IMR-90 (cell line): ENCODE measurements around the gene GPR171. TPM values are rescaled to one million over a fixed set of nuclear protein-coding genes. Genes with fewer than 3 reads are reported as not detected.

Experiments
- ATAC-seq: fragments of 200-7000 bp; cut with Tn5 transposase; 2 replicates; pipeline ENCODE4 v1.9.1; 2020; ENCODE audit warnings: low read depth, mild to moderate bottlenecking, moderate library complexity
- BruUV-seq: library from RNA; stranded (reverse); fragments of 400-500 nt; replicated peaks from 2 replicates; lab custom pipeline; 2021; lab: Mats Ljungman, UMichigan
- CTCF ChIA-PET: fragments of 300-600 bp; formaldehyde crosslinking; extraction: SDS; loops from one replicate; lab custom pipeline; 2021; ENCODE audit warnings: antibody characterized with exemption; lab: Yijun Ruan, JAX
- POLR2A ChIA-PET: fragments of 300-600 bp; sonication (Branson Sonifier 250); formaldehyde crosslinking; loops from one replicate; lab custom pipeline; 2022; ENCODE audit warnings: antibody characterized with exemption; ENCODE audit not compliant: unreplicated experiment; lab: Charles Lee
- DNase-seq: peaks from one replicate; pipeline ENCODE4 v3.0.0; 2013
- H2AFZ ChIP-seq: replicated peaks from 2 replicates; pipeline ENCODE3; 2013; ENCODE audit warnings: low read length, mild to moderate bottlenecking; ENCODE audit not compliant: poor library complexity
- H2AK5ac ChIP-seq: 2 replicates; pipeline ENCODE4 v1.6.1; 2013; ENCODE audit warnings: low read depth, low read length, inconsistent platforms
- H2AK9ac ChIP-seq: replicated peaks from 2 replicates; pipeline ENCODE3; 2013; ENCODE audit warnings: mild to moderate bottlenecking, low read depth, low read length, moderate library complexity; ENCODE audit not compliant: poor library complexity
- H2BK120ac ChIP-seq: 2 replicates; pipeline ENCODE4 v1.6.1; 2013; ENCODE audit warnings: low read depth, low read length, inconsistent platforms
- H2BK15ac ChIP-seq: 3 replicates; pipeline ENCODE4 v1.6.1; 2013; ENCODE audit warnings: low read depth, low read length, inconsistent platforms
- H2BK20ac ChIP-seq: 2 replicates; pipeline ENCODE4 v1.6.1; 2013; ENCODE audit warnings: low read depth, mild to moderate bottlenecking, inconsistent platforms, low read length, moderate library complexity
- H2BK5ac ChIP-seq: 2 replicates; pipeline ENCODE4 v1.6.1; 2013; ENCODE audit warnings: mild to moderate bottlenecking, low read depth, low read length, inconsistent platforms; ENCODE audit not compliant: poor library complexity, severe bottlenecking
- H3K14ac ChIP-seq: replicated peaks from 2 replicates; pipeline ENCODE4 v1.6.1; 2013; ENCODE audit warnings: low read depth, low read length, inconsistent platforms
- H3K18ac ChIP-seq: 2 replicates; pipeline ENCODE4 v1.6.1; 2013; ENCODE audit warnings: low read depth, low read length, control low read depth
- H3K23ac ChIP-seq: 2 replicates; pipeline ENCODE4 v1.6.1; 2013; ENCODE audit warnings: low read depth, low read length, inconsistent platforms
- H3K27ac ChIP-seq: 2 replicates; pipeline ENCODE4 v1.5.1; 2013; ENCODE audit warnings: mild to moderate bottlenecking, control low read depth, low read length; ENCODE audit not compliant: insufficient read depth
- H3K27me3 ChIP-seq: 2 replicates; pipeline ENCODE4 v1.6.1; 2013; ENCODE audit warnings: low read length; ENCODE audit not compliant: control insufficient read depth, insufficient read depth
- H3K36me3 ChIP-seq: 2 replicates; pipeline ENCODE4 v1.6.1; 2013; ENCODE audit warnings: low read length, mixed read lengths; ENCODE audit not compliant: control insufficient read depth, insufficient read depth
- H3K4ac ChIP-seq: 2 replicates; pipeline ENCODE4 v1.6.1; 2013; ENCODE audit warnings: low read depth, low read length, inconsistent platforms
- H3K4me1 ChIP-seq: 2 replicates; pipeline ENCODE4 v1.6.1; 2013; ENCODE audit warnings: low read length, mixed read lengths; ENCODE audit not compliant: control insufficient read depth, insufficient read depth
- H3K4me2 ChIP-seq: 2 replicates; pipeline ENCODE4 v1.6.1; 2013; ENCODE audit warnings: low read depth, mild to moderate bottlenecking, control low read depth, low read length, moderate library complexity
- H3K4me3 ChIP-seq: 2 replicates; pipeline ENCODE4 v1.5.1; 2013; ENCODE audit warnings: low read depth, mild to moderate bottlenecking, control low read depth, low read length, moderate library complexity; ENCODE audit not compliant: insufficient read depth
- H3K56ac ChIP-seq: 2 replicates; pipeline ENCODE4 v1.6.1; 2013; ENCODE audit warnings: low read length, inconsistent platforms; ENCODE audit not compliant: insufficient read depth; ENCODE audit errors: extremely low read depth
- H3K79me1 ChIP-seq, 2 experiments: 2 replicates each; pipeline ENCODE4 v1.6.1; 2013; ENCODE audit warnings: low read length in 2 of 2, inconsistent platforms in 1 of 2, low read depth in 1 of 2
- H3K9ac ChIP-seq: 2 replicates; pipeline ENCODE4 v1.6.1; 2013; ENCODE audit warnings: low read depth, low read length, control low read depth
- H3K9me1 ChIP-seq: 2 replicates; pipeline ENCODE4 v1.6.1; 2013; ENCODE audit warnings: low read length, inconsistent platforms; ENCODE audit not compliant: insufficient read depth
- H3K9me3 ChIP-seq: 2 replicates; pipeline ENCODE4 v1.6.1; 2013; ENCODE audit warnings: low read length; ENCODE audit not compliant: control insufficient read depth, insufficient read depth
- H4K20me1 ChIP-seq: 2 replicates; pipeline ENCODE4 v1.6.1; 2013; ENCODE audit warnings: low read length, inconsistent platforms; ENCODE audit not compliant: insufficient read depth
- H4K5ac ChIP-seq: 2 replicates; pipeline ENCODE4 v1.6.1; 2013; ENCODE audit warnings: mild to moderate bottlenecking, low read depth, low read length, control low read depth
- H4K8ac ChIP-seq, 2 experiments: 2 replicates each; pipeline ENCODE4 v1.6.1; 2013; ENCODE audit warnings: low read depth in 2 of 2, low read length in 2 of 2, control low read depth in 1 of 2, inconsistent platforms in 1 of 2
- H4K91ac ChIP-seq: 2 replicates; pipeline ENCODE4 v1.6.1; 2013; ENCODE audit warnings: low read depth, low read length, inconsistent platforms; ENCODE audit not compliant: insufficient read depth
- BHLHE40 ChIP-seq: fragments of 150-350 bp; IDR thresholded peaks from 2 replicates; pipeline ENCODE4 v1.6.1; 2016; ENCODE audit warnings: mild to moderate bottlenecking, low read depth, low read length
- CEBPB ChIP-seq: IDR thresholded peaks from 2 replicates; pipeline ENCODE4 v1.6.1; 2012; ENCODE audit warnings: low read depth, low read length, improper control_type of control experiment
- FOS ChIP-seq: fragments of 150-350 bp; IDR thresholded peaks from 2 replicates; pipeline ENCODE4 v1.6.1; 2016; ENCODE audit warnings: low read depth, low read length
- MAZ ChIP-seq: IDR thresholded peaks from 2 replicates; pipeline ENCODE4 v1.6.1; 2012; ENCODE audit warnings: low read depth, mild to moderate bottlenecking, low read length, improper control_type of control experiment, moderate library complexity, borderline replicate concordance
- MXI1 ChIP-seq: IDR thresholded peaks from 2 replicates; pipeline ENCODE4 v1.6.1; 2012; ENCODE audit warnings: low read depth, mild to moderate bottlenecking, low read length, moderate library complexity, borderline replicate concordance
- NFE2L2 ChIP-seq: fragments of 150-350 bp; IDR thresholded peaks from 2 replicates; pipeline ENCODE4 v1.6.1; 2016; ENCODE audit warnings: low read depth, mild to moderate bottlenecking, low read length
- POLR2A ChIP-seq: IDR thresholded peaks from 2 replicates; pipeline ENCODE4 v1.6.1; 2012; ENCODE audit warnings: mild to moderate bottlenecking, low read depth, low read length
- SMC3 ChIP-seq: fragments of 150-350 bp; IDR thresholded peaks from 2 replicates; pipeline ENCODE4 v1.6.1; 2016; ENCODE audit warnings: low read depth, mild to moderate bottlenecking, antibody characterized with exemption, low read length, moderate library complexity
- USF2 ChIP-seq: fragments of 150-350 bp; IDR thresholded peaks from 2 replicates; pipeline ENCODE4 v1.6.1; 2017; ENCODE audit warnings: mild to moderate bottlenecking, antibody characterized with exemption, low read length, low read depth
- WGBS, 2 experiments: methylation state at CpG; one replicate each; pipeline versions ENCODE4 v1.1.5 to v1.1.7; 2013; ENCODE audit warnings: missing lambda C conversion rate in 2 of 2; ENCODE audit not compliant: insufficient read length in 1 of 2; ENCODE audit errors: extremely low coverage in 2 of 2; 5-methylcytosine and 5-hydroxymethylcytosine counted together
- dilution Hi-C: fragments of 300-500 bp; cut with HindIII; formaldehyde crosslinking; loops from one replicate; pipeline ENCODE4 v1.14.3; 2018; ENCODE audit warnings: low sequenced_read_pairs; ENCODE audit not compliant: unreplicated experiment
- in situ Hi-C: fragments of 300-500 bp; cut with MboI; formaldehyde crosslinking; loops from 3 replicates; pipeline ENCODE4 v1.14.3; 2019; ENCODE audit warnings: low sequenced_read_pairs, inconsistent platforms, mixed read lengths
- intact Hi-C: fragments of 100-400 bp; cut with micrococcal nuclease; formaldehyde crosslinking; loops from 2 replicates; pipeline ENCODE4 v1.10.0; 2022
- polyA plus RNA-seq, 3 experiments: library from polyadenylated mRNA; depleted of rRNA; stranded (reverse); fragments of >200 nt; gene quantifications; 2 replicates each; pipeline ENCODE4 v1.2.3, GENCODE V29; 2012; ENCODE audit warnings: low replicate concordance in 1 of 3
- total RNA-seq: library from RNA; depleted of rRNA; stranded (reverse); fragments of >200 nt; gene quantifications from 2 replicates; pipeline ENCODE4 v1.2.3, GENCODE V29; 2012

Gene GPR171
- total and polyA plus RNA-seq, 2 of the 4 experiments (the other 2 are of a cell fraction), result not detected

DNA sequence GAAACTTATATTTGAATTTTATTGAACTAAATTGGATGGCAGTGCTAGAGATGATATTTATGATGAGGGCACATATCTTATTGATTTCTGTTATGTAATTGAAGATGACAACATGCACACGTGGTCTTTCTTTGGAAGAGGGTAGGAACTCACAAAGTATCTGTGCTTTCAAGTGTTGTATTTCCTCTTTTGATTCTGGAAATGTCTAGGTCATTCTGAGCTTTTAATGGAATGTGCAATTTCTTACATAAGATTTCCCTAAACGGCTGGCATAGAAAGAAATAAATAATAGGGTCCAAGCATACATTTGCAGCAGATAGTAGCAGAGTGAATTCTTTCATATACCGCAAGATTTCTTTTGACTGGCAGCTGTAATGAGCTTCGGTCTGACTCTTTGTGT lies 10.1 kb upstream of the GPR171 start:
- POLR2A ChIA-PET, result no interaction called here
- H3K4me3 ChIP-seq, result no peak overlapping the region
- H4K20me1 ChIP-seq, result no peaks in the 10 kb centered on the region
- H2AK9ac ChIP-seq, result no peak overlapping the region
- ATAC-seq, result no peak
- CTCF ChIA-PET, result interaction anchor here (0.9 kb wide), 1 partner anchor 46 kb away, joined by 3 read pairs; no protein-coding TSS in a partner anchor
- H3K27ac ChIP-seq, result no peak overlapping the region
- no peak overlapping the region for H2BK120ac ChIP-seq
- H3K36me3 ChIP-seq, result no peaks in the 10 kb centered on the region
- intact Hi-C loops (no loop called here), dilution Hi-C loops (no loop called here), in situ Hi-C loops (no loop called here)
- no peak overlapping the region for H4K91ac ChIP-seq
- TF ChIP-seq NFE2L2 (no peak), POLR2A (no peak), CEBPB (no peak), USF2 (no peak), FOS (no peak), SMC3 (no peak), MXI1 (no peak), BHLHE40 (no peak), MAZ (no peak)
- H3K9me1 ChIP-seq, result peaks cover 6% of the 10 kb centered on the region; the same call in 1 of the 2 replicates
- H2BK15ac ChIP-seq, result no peak overlapping the region
- H3K4me1 ChIP-seq, result peaks cover 3% of the 10 kb centered on the region; the same call in 1 of the 2 replicates
- H3K79me1 ChIP-seq, result no peaks in the 10 kb centered on the region
- H3K23ac ChIP-seq, result no peak overlapping the region
- no peaks in the 10 kb centered on the region for H3K9me3 ChIP-seq
- H2BK20ac ChIP-seq, result no peak overlapping the region
- no peak overlapping the region for H3K4ac ChIP-seq
- no TSS peak for BruUV-seq
- H2BK5ac ChIP-seq, result no peak overlapping the region
- no peak overlapping the region for H2AFZ ChIP-seq
- no peak overlapping the region for H4K5ac ChIP-seq
- 100% methylated on average over 1 of the region's 4 CpGs; no CpG with 5 or more reads in 1 of the 2 experiments for WGBS, 2 experiments
- H3K4me2 ChIP-seq, result no peak overlapping the region
- H3K9ac ChIP-seq, result no peak overlapping the region
- H3K18ac ChIP-seq, result no peak overlapping the region
- H3K14ac ChIP-seq, result no peak overlapping the region
- H2AK5ac ChIP-seq, result no peak overlapping the region
- no peaks in the 10 kb centered on the region for H3K27me3 ChIP-seq
- no peak for DNase-seq
- no peak overlapping the region for H3K56ac ChIP-seq
- no peak overlapping the region for H4K8ac ChIP-seq
